H1 (cell line): ENCODE data around the gene FGFRL1. TPM values are rescaled to one million over a fixed set of nuclear protein-coding genes. Genes with fewer than 3 reads are reported as not detected.

Experiments
- CTCF ChIA-PET: fragments of 300-600 bp; sonication (Branson Sonifier 250); formaldehyde crosslinking; loops from one replicate; lab custom pipeline; 2021; ENCODE audit not compliant: partially characterized antibody; lab: Charles Lee
- POLR2A ChIA-PET: fragments of 300-600 bp; sonication (Branson Sonifier 250); formaldehyde crosslinking; loops from one replicate; lab custom pipeline; 2021; ENCODE audit warnings: inconsistent platforms; ENCODE audit not compliant: partially characterized antibody; lab: Charles Lee
- DNase-seq, 2 experiments: peaks; one replicate each; pipeline versions ENCODE4 v3.0.0 to v3.0.0-alpha.2; 2010 to 2022; ENCODE audit warnings: low spot score in 2 of 2, low read depth in 1 of 2, mixed read lengths in 1 of 2
- FAIRE-seq: peaks from 2 replicates; lab custom pipeline; 2011; peaks lifted over from hg19 to GRCh38; lab: Jason Lieb, UNC
- H2AFZ ChIP-seq: 2 replicates; pipeline ENCODE4 v1.8.1; 2012; ENCODE audit warnings: low read length, inconsistent platforms
- H2AK5ac ChIP-seq: 2 replicates; pipeline ENCODE4 v1.6.1; 2013; ENCODE audit warnings: low read depth, low read length
- H2BK120ac ChIP-seq: replicated peaks from 2 replicates; pipeline ENCODE3; 2013; ENCODE audit warnings: low read depth, low read length, inconsistent platforms
- H2BK12ac ChIP-seq: 2 replicates; pipeline ENCODE4 v1.6.1; 2013; ENCODE audit warnings: low read depth, low read length
- H2BK15ac ChIP-seq: 2 replicates; pipeline ENCODE4 v1.6.1; 2013; ENCODE audit warnings: low read length
- H2BK20ac ChIP-seq: 2 replicates; pipeline ENCODE4 v1.6.1; 2013; ENCODE audit warnings: low read length
- H2BK5ac ChIP-seq: 2 replicates; pipeline ENCODE4 v1.6.1; 2013; ENCODE audit warnings: low read depth, low read length
- H3K14ac ChIP-seq: 2 replicates; pipeline ENCODE4 v1.6.1; 2013; ENCODE audit warnings: inconsistent platforms; ENCODE audit not compliant: insufficient read length
- H3K18ac ChIP-seq: 2 replicates; pipeline ENCODE4 v1.6.1; 2013; ENCODE audit warnings: low read length; ENCODE audit errors: extremely low read depth
- H3K23ac ChIP-seq: 2 replicates; pipeline ENCODE4 v1.6.1; 2013; ENCODE audit warnings: inconsistent platforms; ENCODE audit not compliant: insufficient read length
- H3K23me2 ChIP-seq: 2 replicates; pipeline ENCODE4 v1.6.1; 2013; ENCODE audit warnings: low read depth, low read length
- H3K27ac ChIP-seq: 2 replicates; pipeline ENCODE4 v1.6.1; 2011; ENCODE audit warnings: low read depth, low read length, inconsistent platforms
- H3K27me3 ChIP-seq, 4 experiments: replicated peaks in 1 of 4; 1 replicate in 1 of 4; 2 replicates in 3 of 4; pipeline versions ENCODE4 v1.6.1 to v1.8.1; 2011 to 2013; ENCODE audit warnings: low read length in 3 of 4, mild to moderate bottlenecking in 3 of 4, inconsistent platforms in 2 of 4, mixed read lengths in 2 of 4, moderate library complexity in 1 of 4; ENCODE audit not compliant: control insufficient read depth in 3 of 4, insufficient read depth in 3 of 4; ENCODE audit errors: extremely low read depth in 1 of 4
- H3K36me3 ChIP-seq, 4 experiments: 2 replicates each; pipeline versions ENCODE4 v1.6.1 to v1.8.1; 2011 to 2013; ENCODE audit warnings: mild to moderate bottlenecking in 4 of 4, low read length in 3 of 4, moderate library complexity in 2 of 4, control low read depth in 1 of 4, inconsistent platforms in 1 of 4; ENCODE audit not compliant: insufficient read depth in 4 of 4, control insufficient read depth in 2 of 4
- H3K4ac ChIP-seq: replicated peaks from 2 replicates; pipeline ENCODE3; 2013; ENCODE audit warnings: low read length, low read depth, mixed read lengths, inconsistent platforms; ENCODE audit not compliant: insufficient read length
- H3K4me1 ChIP-seq, 4 experiments: replicated peaks in 1 of 4; 1 replicate in 1 of 4; 2 replicates in 3 of 4; pipeline versions ENCODE4 v1.6.1 to v1.8.1; 2011 to 2013; ENCODE audit warnings: low read length in 3 of 4, inconsistent platforms in 2 of 4, mixed read lengths in 1 of 4; ENCODE audit not compliant: insufficient read depth in 4 of 4, control insufficient read depth in 3 of 4
- H3K4me2 ChIP-seq, 2 experiments: 2 replicates each; pipeline versions ENCODE4 v1.6.1 to v1.8.1; 2011 to 2013; ENCODE audit warnings: low read depth in 2 of 2, low read length in 2 of 2, control low read depth in 1 of 2, inconsistent platforms in 1 of 2, mild to moderate bottlenecking in 1 of 2; ENCODE audit not compliant: insufficient read depth in 1 of 2
- H3K4me3 ChIP-seq, 4 experiments: fragments of 200-600, 300-600 bp in 1 of 4; sonication (generic), shearing (Covaris generic), sonication (Bioruptor Twin) in 1 of 4; 2 replicates each; pipeline versions ENCODE4 v1.5.1 to v1.8.1; 2011 to 2016; ENCODE audit warnings: low read length in 4 of 4, low read depth in 3 of 4, control low read depth in 2 of 4, inconsistent platforms in 2 of 4, mild to moderate bottlenecking in 2 of 4, mixed read lengths in 1 of 4, moderate library complexity in 1 of 4; ENCODE audit not compliant: insufficient read depth in 2 of 4; ENCODE audit errors: extremely low read depth in 1 of 4
- H3K56ac ChIP-seq: replicated peaks from 2 replicates; pipeline ENCODE3; 2013; ENCODE audit warnings: low read depth, mild to moderate bottlenecking, mixed read lengths, low read length, inconsistent platforms; ENCODE audit not compliant: insufficient read length
- H3K79me1 ChIP-seq: 2 replicates; pipeline ENCODE4 v1.6.1; 2013; ENCODE audit warnings: low read depth, low read length, control low read depth
- H3K79me2 ChIP-seq, 2 experiments: 2 replicates each; pipeline versions ENCODE4 v1.6.1 to v1.8.1; 2012 to 2013; ENCODE audit warnings: low read length in 2 of 2, mild to moderate bottlenecking in 2 of 2, inconsistent platforms in 1 of 2; ENCODE audit not compliant: insufficient read depth in 2 of 2, control insufficient read depth in 1 of 2
- H3K9ac ChIP-seq, 4 experiments: replicated peaks in 1 of 4; 1 replicate in 1 of 4; 2 replicates in 3 of 4; pipeline versions ENCODE4 v1.6.1 to v1.8.1; 2011 to 2013; ENCODE audit warnings: low read depth in 3 of 4, low read length in 3 of 4, control low read depth in 2 of 4, mild to moderate bottlenecking in 2 of 4, moderate library complexity in 2 of 4, inconsistent platforms in 1 of 4; ENCODE audit errors: extremely low read depth in 1 of 4
- H3K9me3 ChIP-seq, 2 experiments: 2 replicates each; pipeline versions ENCODE4 v1.6.1 to v1.8.1; 2012 to 2013; ENCODE audit warnings: mild to moderate bottlenecking in 2 of 2, moderate library complexity in 2 of 2, control low read depth in 1 of 2, inconsistent platforms in 1 of 2, low read depth in 1 of 2, low read length in 1 of 2, mixed read lengths in 1 of 2; ENCODE audit not compliant: insufficient read depth in 2 of 2
- H4K20me1 ChIP-seq, 2 experiments: replicated peaks in 1 of 2; 2 replicates each; pipeline versions ENCODE3 to v1.8.1; 2011 to 2013; ENCODE audit warnings: inconsistent platforms in 2 of 2, low read length in 2 of 2, mild to moderate bottlenecking in 1 of 2; ENCODE audit not compliant: insufficient read depth in 2 of 2, control insufficient read depth in 1 of 2
- H4K5ac ChIP-seq: 2 replicates; pipeline ENCODE4 v1.6.1; 2013; ENCODE audit warnings: low read length, low read depth, mixed read lengths, inconsistent platforms; ENCODE audit not compliant: insufficient read length
- H4K8ac ChIP-seq: 2 replicates; pipeline ENCODE4 v1.8.0; 2013; ENCODE audit warnings: mild to moderate bottlenecking, moderate library complexity, low read length, inconsistent platforms; ENCODE audit not compliant: insufficient read depth; ENCODE audit errors: extremely low read depth
- H4K91ac ChIP-seq: replicated peaks from 2 replicates; pipeline ENCODE3; 2013; ENCODE audit warnings: low read length, mixed read lengths, inconsistent platforms; ENCODE audit not compliant: insufficient read length
- CTCF ChIP-seq, 3 experiments: IDR thresholded peaks; 1 replicate in 2 of 3; 2 replicates in 1 of 3; pipeline versions ENCODE4 v1.5.1 to v1.6.1; 2011; ENCODE audit warnings: low read length in 3 of 3, mild to moderate bottlenecking in 3 of 3, inconsistent platforms in 2 of 3, low read depth in 1 of 3, moderate library complexity in 1 of 3; ENCODE audit not compliant: insufficient read depth in 1 of 3; ENCODE audit errors: control extremely low read depth in 1 of 3
- FOSL1 ChIP-seq: IDR thresholded peaks from 2 replicates; pipeline ENCODE4 v1.6.1; 2011; ENCODE audit warnings: mild to moderate bottlenecking, low read depth, low read length, moderate library complexity; ENCODE audit not compliant: insufficient read depth
- GTF2F1 ChIP-seq: IDR thresholded peaks from 2 replicates; pipeline ENCODE4 v1.6.1; 2012; ENCODE audit warnings: low read depth, low read length, improper control_type of control experiment, borderline replicate concordance
- POU5F1 ChIP-seq: IDR thresholded peaks from 2 replicates; pipeline ENCODE4 v1.6.1; 2011; ENCODE audit warnings: low read depth, mild to moderate bottlenecking, low read length, moderate library complexity
- SP2 ChIP-seq: IDR thresholded peaks from 2 replicates; pipeline ENCODE4 v1.6.1; 2012; ENCODE audit warnings: mild to moderate bottlenecking, low read length, inconsistent platforms
- ZNF274 ChIP-seq: IDR thresholded peaks from 2 replicates; pipeline ENCODE4 v1.7.0; 2012; ENCODE audit warnings: low read length, borderline replicate concordance; ENCODE audit errors: extremely low read depth
- WGBS, 2 experiments: shearing (Covaris generic) in 1 of 2; methylation state at CpG; one replicate each; pipeline versions ENCODE4 v1.1.6 to v1.1.7; 2013 to 2015; ENCODE audit warnings: low lambda C conversion rate in 2 of 2, mixed read lengths in 2 of 2, inconsistent platforms in 1 of 2, low coverage in 1 of 2, missing lambda C conversion rate in 1 of 2; ENCODE audit not compliant: insufficient replicate concordance in 2 of 2, insufficient coverage in 1 of 2, insufficient read length in 1 of 2; ENCODE audit errors: extremely low coverage in 1 of 2, missing lambda C conversion rate in 1 of 2; 5-methylcytosine and 5-hydroxymethylcytosine counted together
- polyA plus RNA-seq, 7 experiments: library from polyadenylated mRNA; depleted of rRNA in 3 of 7; stranded (reverse) in 5 of 7; unstranded in 2 of 7; fragments of >200 nt in 5 of 7; fragments of 200-250 nt in 2 of 7; gene quantifications; 1 replicate in 5 of 7; 2 replicates in 1 of 7; 4 replicates in 1 of 7; pipeline versions ENCODE4 v1.2.1 to v1.2.3, GENCODE V29; 2011 to 2013; ENCODE audit warnings: missing spikeins in 2 of 7, mixed read lengths in 2 of 7
- total RNA-seq: library from RNA; stranded (reverse); fragmentation: NEBNext Ultra II Directional; extraction: Animal tissue kit (Norgen Biotek cat#: 25700); gene quantifications from 2 replicates; pipeline ENCODE4 v1.2.1, GENCODE V29; 2021

The FGFRL1 gene
- total and polyA plus RNA-seq, 2 of the 8 experiments (the other 6 are each of a cell fraction or from before 2014, with no cell fraction given): 18.9 to 34.6 TPM

GRCh38 chr4:1024882-1025545 lies 13.6 kb downstream of the FGFRL1 start:
- no peak overlapping the region for H3K14ac ChIP-seq
- H2BK12ac ChIP-seq: no peak overlapping the region
- H2AK5ac ChIP-seq: no peak overlapping the region
- no peak overlapping the region for H4K91ac ChIP-seq
- DNase-seq (no peak), FAIRE-seq (no peak)
- WGBS, 2 experiments: 95% methylated on average over 29 of the region's 32 CpGs; no CpG with 5 or more reads in 1 of the 2 experiments
- H4K20me1 ChIP-seq: peaks cover 0 to 16% of the 10 kb centered on the region in 2 experiments
- POLR2A ChIA-PET: no interaction called here
- H3K27ac ChIP-seq: no peak overlapping the region
- H3K9me3 ChIP-seq: no peaks in the 10 kb centered on the region
- CTCF ChIA-PET: no interaction called here
- H3K4me3 ChIP-seq: no peak overlapping the region
- H2BK5ac ChIP-seq: no peak overlapping the region
- peaks cover 0 to 9% (median 8%) of the 10 kb centered on the region in 4 experiments; a peak in 5 of 8 replicates for H3K36me3 ChIP-seq
- peak overlapping the region; percentile 8; the same call in 1 of the 2 replicates for H2BK15ac ChIP-seq
- no peak overlapping the region for H2BK20ac ChIP-seq
- no peak overlapping the region for H2BK120ac ChIP-seq
- H4K8ac ChIP-seq: no peak overlapping the region
- H3K4me1 ChIP-seq: peaks cover 0 to 7% (median 4%) of the 10 kb centered on the region in 4 experiments; a peak in 4 of 7 replicates
- H3K4me2 ChIP-seq: no peak overlapping the region
- H3K18ac ChIP-seq: no peak overlapping the region
- no peak overlapping the region for H2AFZ ChIP-seq
- H3K56ac ChIP-seq: no peak overlapping the region
- 0 out of 7 replicates have a peak, but pooled peaks cover 0 to 5% (median 0%) of the 10 kb centered on the region in 4 experiments for H3K27me3 ChIP-seq
- H3K4ac ChIP-seq: no peak overlapping the region
- H4K5ac ChIP-seq: no peak overlapping the region
- H3K23me2 ChIP-seq: no peaks in the 10 kb centered on the region; the same call in 1 of the 2 replicates
- no peak overlapping the region for H3K9ac ChIP-seq
- no peak overlapping the region for H3K23ac ChIP-seq
- no peaks in the 10 kb centered on the region for H3K79me2 ChIP-seq
- H3K79me1 ChIP-seq: no peaks in the 10 kb centered on the region
- no peak for TF ChIP-seq SP2
- no peak for TF ChIP-seq FOSL1
- TF ChIP-seq ZNF274: no peak
- no peak for TF ChIP-seq CTCF (IDR thresholded peaks at IDR 0.05; ENCODE audit: control extremely low read depth in 1 of 3, insufficient read depth in 1 of 3, low read depth in 1 of 3, low read length in 3 of 3)
- no peak for TF ChIP-seq GTF2F1
- no peak for TF ChIP-seq POU5F1
